HG02798 (cell line): ENCODE results near the gene LRRC46.

Source experiments
- ATAC-seq: cut with Tn5 transposase; IDR thresholded peaks from one replicate; pipeline ENCODE4 v1.9.1; 2021; ENCODE audit warnings: mild to moderate bottlenecking; ENCODE audit not compliant: unreplicated experiment, poor library complexity

LRRC46 gene

DNA sequence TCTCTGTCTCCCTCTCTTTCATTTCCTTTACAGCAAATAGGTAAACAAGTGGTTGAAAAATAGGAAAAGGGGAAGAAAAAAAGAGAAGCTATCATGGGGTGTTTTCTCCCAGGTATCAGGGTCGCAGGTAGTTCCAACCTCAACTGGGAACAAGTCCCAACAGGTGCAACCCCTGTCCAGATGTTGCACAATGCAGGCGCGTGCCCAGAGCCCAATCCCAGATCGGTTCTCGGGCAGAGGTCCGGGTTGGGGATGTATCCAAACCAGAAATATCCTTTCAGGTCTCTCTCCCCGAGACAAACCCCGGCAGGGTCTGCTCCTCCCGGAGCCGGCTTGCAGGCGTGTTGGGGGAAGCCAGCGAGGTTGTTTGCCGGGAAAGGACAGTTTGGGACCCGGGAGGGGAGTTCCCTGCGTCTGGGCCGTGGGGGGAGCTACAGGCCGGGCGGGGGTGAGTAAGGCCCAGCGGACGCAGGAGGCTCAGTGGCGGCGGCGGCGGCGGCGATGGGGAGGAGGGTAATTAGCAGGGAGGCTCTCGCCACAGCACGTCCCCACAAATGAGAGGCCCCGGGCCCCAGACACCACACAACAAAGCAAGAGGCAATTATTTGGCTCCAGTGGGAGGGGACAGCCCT is 40.7 kb downstream of the LRRC46 start:
- ATAC-seq, result no peak

DNA sequence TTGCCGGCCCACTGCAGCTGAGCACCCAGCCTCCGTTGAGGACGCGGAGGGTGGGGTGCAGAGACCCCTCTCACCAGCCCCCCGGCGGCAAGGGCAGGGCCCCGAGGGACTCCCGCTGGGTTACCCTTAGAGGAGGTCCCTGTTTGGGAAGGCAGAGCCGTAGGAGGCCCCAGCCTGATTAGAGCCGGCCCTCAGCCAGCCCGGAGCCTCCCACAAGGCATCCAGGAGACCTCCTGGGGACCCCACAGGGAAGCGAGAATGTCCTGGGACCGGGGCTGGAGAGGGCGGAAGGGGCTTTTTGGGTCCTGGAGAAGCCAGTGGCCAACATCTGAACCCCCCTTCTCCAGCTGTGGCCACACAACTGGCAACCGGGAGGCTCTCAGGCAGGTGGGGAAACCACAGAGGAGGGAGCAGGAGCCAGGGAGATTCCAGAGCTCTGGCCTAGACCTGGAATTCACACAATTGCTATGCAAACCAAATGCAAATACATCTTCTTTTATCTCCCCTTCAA is 41.2 kb downstream of the LRRC46 start:
- no peak for ATAC-seq

DNA sequence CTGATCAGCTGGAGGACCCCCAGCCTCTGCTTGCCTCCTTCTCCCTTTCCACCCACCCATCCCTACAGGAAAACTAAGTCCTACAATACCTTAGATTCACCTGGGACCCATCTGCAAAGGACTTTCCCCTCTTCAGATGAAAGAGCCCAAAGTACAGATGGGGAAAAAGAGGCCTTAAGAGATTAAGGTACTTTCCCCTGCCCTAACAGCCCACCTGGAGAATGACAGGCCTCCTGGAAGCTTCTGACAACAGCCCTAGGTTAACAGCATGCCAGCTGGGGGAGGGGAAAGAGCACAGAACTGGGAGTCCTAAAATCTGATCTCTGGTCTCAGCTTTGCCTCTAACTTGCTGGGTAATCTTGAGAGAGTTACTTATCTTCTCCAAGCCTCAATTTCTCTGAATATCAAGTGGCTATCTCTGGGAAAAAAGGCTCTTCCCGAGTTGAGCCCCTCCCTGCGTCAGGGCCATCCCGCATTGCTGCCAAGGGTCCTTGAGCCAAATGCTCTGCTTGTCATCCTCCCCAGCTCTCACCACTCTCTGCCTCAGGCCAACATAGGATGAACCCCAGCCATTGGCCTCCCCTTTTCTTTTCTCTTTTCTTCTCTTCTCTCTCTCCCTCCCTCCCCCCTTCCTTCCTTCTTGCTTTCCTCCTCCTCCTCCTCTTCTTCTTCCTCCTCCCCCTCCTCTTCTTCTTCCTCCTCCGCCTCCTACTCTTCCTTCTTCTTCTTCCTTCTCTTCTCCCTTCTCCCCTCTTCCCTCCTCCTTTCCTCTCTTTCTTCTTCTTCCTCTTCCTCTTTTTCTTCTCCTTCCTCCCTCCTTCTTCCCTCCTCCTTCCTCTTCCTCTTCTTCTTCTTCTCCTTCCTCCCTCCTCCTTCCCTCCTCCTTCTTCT is 42.0 kb downstream of the LRRC46 start:
- ATAC-seq, result no peak

DNA sequence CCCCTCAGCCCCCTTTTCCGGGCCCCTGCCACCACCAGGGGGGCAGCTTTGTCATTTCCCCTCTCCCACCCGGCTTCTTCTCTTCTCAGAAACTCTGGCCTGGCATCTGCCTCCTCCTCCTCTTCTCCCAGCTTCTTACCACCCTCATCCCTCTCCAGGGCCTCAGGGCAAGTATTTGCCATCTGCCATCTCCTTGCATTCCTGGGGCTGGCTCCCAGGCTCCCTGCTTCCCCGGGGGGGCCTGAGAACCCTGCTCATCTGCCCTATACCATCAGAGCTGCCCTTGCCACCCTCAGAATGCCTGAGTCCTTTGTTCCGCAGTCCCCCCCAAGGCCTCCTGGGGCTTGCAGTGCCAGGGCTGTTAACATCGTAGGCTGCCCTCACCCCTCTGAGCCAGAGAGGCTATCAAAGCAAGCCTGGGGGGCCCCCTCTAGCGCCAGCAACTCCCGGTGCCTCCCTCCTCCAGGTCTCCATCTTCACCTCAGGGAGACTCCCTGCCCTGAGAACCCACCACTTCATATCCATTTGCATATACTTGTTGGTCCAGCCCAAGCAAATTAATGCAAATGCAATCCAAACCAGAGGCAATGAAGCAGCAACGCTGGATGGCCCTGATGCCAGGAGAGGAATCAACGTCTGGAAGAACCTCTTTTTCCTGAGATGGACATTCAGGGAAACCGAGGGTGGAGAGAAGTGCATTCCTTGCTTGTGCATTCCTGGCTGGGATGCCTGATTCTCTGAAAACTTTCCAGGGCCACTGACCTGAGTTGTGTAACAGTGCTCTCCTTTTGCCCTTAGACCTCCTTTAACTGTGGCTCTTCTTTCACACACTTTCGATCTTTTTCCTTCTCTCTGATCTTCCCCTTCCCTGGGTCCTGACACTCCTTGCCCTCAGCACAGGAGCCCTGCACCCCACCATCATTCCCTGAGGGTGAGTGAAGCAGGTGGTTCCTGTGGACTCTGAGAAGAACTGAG is 43.8 kb downstream of the LRRC46 start:
- no peak for ATAC-seq

DNA sequence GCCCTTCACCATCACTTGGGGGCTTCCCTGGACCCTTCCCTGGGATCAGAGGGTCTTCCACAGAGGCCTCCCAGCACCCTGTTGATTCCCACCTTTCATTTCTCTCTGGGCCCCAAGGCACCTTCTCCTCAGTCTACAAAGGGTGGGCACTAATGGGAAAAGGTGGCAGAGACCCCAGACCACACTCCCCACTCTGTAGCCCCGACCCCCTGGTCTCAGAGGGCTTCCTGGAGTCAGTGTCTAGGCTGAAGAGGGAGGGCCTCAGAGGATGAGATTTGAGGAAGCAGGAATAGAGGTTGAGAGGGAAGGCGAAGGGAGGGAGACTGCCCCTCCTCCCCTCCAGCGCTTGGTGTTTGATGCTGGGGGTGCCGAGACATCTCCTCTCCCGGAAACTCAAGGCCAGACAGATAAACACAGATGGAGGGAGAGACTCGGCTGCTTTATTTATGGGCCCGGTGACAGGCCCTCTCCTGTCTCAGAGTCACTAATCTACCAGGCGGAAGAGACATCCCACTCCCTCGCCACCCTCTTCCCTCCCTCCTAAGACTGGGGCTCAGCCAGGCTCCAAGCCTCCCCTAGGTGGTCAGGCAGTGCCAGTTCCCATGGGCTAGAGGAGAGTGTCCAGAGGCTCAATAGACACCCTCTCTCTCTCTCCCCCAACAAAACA is 46.0 kb downstream of the LRRC46 start:
- ATAC-seq, result no peak

DNA sequence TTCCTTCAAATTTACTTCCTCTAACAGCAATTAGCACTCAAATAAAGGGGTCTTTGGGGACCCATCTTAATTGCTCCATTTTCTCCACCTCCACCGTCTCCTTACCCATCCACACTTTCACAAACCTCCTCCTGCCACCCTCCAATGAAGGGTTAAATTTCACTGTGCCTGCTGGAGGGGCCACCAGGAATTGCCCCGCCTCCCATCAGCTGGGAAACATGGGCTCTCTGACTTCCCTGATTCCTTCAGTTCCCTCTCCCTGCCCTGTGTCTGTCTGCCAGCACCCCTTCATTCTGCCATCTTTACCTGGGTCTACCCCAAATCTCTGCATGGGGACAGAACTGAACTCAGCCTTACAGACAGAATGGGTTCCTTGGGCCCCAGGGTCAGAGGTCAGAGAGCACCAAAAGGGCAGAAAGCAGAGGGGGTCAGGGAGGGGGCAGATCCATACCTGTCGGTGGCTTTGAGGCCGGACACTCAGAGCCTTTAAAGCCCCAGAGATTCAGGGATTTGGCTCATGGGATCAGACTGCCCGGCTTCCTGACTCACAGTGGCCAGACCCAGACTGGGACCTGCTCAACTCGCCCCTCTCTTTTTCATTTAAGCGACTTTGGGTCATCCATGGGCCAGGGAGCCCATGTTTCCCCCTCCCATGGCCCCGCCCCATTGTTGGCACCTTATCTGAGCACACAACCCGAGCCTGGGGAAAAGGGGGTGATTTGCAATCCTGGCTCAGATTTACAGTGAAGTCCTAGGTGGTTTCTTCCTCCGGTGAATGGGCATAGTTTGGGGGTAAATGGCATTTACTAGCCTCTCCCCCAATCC is 46.9 kb downstream of the LRRC46 start:
- ATAC-seq, result no peak

DNA sequence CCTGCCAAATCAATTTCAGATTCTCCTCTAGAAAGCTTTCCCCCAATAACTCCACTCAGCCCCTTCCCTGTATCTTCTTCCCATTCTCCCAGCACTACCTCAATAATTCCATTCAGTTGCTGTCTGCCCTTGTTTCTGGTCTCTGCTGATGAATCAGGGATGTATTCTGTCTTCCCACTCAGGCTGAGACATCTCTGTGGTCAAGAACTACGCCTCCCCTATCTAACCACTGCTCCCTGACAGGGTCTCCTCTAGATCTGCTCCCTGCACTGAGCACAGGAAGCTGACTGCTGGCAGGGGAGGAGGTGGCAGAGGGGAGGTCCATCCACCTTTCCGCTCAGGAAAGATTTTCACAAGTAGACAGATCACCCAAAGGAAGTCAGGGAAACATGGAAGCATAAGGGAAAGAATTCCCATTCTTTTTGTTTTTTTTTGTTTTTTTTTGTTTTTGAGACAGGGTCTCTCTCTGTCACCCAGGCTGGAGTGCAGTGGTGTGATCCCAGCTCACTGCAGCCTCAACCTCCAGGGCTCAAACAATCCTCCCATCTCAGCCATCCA is 47.6 kb downstream of the LRRC46 start:
- ATAC-seq, result no peak

DNA sequence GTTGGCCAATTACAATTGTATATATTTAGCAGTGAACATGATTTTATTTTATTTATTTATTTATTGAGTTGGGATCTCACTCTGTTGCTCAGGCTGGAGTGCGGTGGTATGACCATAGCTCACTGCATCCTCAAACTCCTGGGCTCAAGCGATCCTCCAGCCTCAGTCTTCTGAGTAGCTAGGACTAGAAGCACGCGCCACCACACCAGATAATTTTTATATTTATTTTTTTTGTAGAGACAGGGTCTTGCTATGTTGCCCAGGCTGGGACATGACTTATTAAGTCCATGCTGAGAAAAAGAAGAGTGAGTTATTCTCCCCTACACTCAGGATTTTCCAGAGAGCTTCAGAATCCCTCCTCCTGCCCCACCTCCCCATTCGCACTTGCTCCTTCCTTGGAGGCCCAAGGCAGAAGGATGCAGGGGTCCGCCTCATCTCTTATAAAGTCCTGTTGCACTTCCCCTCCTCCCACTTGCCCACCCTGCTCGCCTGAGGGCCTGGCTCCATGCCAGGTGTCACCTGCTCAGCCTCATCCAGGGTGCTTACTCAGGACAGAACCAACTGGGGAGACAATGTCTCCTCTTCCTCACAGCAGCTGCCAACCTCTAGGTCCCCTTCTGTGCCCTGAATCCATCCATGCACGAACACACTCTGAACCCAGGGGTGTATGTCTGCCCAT is 48.4 kb downstream of the LRRC46 start:
- no peak for ATAC-seq

DNA sequence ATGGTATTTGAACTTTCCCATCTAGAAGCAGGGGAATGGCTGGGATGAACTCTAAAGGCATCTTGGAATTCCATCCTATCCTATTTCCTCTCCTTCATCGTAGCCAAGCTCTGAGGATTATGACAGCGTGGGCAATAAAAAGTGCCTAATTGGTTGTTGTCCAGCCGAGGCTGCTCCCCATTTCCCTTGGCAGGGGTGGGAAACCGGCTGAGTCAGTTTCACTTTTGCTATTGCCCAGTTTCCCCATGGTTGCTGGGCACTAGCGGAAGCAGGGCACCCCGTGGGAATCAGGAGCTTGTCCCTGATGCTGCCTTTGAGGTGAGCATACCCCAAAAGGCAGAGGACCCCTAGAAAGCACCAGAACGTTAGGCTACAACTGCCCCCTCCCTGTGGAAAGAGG is 50.8 kb downstream of the LRRC46 start:
- no peak for ATAC-seq

DNA sequence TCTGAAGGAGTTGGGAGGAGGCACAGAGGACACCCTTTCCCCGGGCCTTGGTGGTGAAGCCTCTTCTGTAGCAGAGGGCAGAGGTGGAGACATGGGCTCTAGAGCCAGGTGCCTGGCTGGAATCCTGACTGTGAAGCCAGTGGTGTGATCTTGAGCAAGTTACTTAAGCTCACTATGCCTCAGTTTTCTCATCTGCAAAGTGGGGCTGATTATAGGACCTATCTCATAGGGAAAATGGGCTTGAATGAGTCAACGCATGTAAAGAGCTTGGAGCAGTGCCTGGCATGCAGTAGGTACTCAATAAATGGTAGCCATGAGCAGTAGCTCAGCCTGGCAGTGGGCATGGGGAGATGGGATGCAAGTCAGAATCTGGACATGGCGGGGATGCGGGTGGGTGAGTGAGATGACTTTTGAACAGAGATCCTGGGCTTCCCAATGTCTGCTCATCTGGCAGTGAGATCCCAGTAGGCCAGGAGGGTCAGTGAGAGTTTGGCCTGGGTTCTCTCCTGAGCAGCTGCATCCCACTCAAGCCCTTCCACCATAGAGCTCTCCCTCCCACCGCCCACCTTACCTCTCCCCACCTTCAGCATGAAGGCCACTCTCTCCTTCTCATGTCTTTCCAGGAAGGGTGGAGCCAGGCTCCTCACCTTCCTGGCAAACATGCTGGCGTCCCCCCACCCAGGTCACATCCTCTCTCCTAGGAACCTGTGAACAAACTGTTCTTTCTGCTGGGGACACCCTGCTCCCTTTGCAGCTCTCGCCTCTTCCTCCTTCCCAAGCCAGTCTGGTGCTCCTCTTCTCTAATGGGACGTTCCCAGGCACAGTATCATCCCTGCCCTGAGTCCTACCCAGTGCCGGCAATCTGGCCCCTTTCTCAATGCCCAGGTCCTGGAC is 51.5 kb downstream of the LRRC46 start:
- no peak for ATAC-seq

DNA sequence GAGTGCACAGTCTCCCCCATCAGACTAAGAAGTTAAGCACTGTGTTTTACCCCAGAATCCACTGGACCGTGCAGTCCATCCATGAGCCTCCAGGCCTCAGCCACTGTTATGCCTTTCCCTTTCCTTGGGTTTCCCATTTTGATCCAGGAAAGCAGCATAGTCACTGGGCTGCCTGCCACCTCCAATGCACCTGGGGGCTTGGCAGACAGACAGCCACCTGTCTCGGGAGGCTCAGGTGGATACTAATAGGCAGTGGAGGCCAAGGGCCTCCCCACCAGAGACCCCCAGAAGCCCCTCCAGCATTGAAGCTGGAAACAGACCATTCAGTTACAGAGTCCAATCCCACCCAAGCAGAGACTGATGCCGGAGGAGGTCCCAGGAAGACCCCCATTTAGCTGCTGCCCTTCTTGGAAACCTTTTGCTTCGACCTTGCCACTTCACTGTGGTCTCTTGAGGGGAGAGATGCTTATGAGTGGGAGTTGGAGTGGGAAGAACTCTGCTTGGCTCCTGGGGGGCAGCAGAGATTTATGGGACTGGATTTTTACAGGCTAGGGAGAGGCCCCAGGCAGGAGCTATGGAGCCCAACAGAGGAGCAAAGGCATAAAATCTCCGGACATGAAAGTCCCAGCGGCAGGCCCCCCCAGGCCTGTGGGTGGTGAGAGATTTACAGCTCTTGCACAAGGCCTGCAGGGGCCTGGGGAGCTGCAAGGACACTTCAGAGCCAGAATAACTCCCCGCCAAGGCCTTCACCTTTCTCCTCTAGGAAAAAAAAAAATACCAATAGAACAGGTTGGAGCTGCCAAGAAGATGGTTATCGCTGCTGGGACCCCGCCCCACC is 52.3 kb downstream of the LRRC46 start:
- no peak for ATAC-seq

DNA sequence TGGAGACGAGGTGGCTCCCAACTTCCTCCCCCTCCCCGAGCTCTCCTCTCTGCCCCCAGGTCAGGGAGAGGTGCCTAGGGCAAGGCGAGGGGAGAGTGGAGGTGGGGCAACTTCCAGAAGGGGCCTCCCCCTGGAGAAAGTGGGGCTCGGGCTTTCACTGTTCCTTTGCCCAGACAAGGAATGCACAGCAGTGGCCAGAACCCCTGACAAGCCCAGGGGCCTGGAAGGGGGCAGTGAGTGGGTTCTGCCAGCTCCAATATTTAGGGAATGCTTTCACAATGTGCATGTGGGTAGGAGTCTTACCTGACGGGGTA is 52.9 kb downstream of the LRRC46 start:
- no peak for ATAC-seq

DNA sequence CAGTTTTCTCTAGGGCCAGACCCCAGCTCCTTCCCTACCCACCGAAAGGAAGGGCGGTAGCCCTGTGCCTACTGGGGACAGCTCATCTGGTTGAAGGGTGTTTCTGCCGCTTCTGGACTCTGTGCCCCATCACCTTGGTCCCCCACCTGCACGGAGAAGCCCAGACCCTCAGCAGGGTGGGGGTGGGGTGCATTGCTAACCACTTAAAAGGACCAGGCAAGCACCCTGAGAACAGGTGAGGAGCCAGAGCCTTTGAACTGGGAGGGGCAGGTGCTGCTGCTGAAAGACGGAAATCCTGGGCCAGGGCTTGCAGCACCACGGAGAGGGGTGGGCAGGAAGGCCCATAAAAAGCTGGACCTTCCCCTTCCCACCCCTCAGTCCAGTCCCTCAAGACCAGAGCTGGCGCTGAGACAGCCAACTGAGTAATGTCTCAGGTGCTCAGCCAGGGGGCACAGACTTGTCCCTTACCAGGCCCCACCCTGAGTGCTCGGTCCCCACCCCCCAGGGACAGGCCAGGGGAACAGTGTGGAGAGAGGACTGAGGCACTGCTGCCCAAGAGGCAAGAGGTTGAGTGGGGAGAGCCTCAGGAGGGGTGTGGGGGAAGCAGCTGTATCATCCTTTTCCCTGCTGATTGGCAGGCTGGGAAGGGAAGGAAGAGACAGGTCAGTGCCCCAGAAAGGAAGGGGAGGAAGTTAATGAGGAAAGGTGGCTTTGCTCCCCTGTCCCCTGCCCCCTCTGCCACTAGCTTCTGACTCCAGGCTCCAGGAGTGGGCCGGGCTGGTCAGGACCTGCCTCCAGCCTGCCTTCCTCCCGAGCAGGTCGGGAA is 53.6 kb downstream of the LRRC46 start:
- no peak for ATAC-seq
